Fibroblast of skin of scalp (primary cell): ENCODE data around the gene DPYSL3.
A peak's percentile ranks its signal among the peaks of the same experiment; 100 is the strongest.

ENCODE experiments used
- DNase-seq: peaks from one replicate; pipeline ENCODE4 v3.0.0-alpha.2; 2013

The DPYSL3 gene

GRCh38 chr5:147512659-147513379, 3.0 kb upstream of the DPYSL3 start:
- no peak for DNase-seq

GRCh38 chr5:147510885-147511284, 1.0 kb upstream of the DPYSL3 start:
- DNase-seq = no peak

- DNase-seq = peak; percentile 29
These were observed 693 bp downstream of the DPYSL3 start for GRCh38 chr5:147509041-147509709.

- no peak for DNase-seq
These were observed 1.2 kb downstream of the DPYSL3 start for GRCh38 chr5:147508711-147509040.

- peak; percentile 54 for DNase-seq
These were observed 2.3 kb downstream of the DPYSL3 start for GRCh38 chr5:147507480-147508126.

GRCh38 chr5:147504535-147504934, 5.3 kb downstream of the DPYSL3 start:
- no peak for DNase-seq

GRCh38 chr5:147504011-147504410, 5.9 kb downstream of the DPYSL3 start:
- peak; percentile 90 for DNase-seq

GRCh38 chr5:147490989-147491388, 18.9 kb downstream of the DPYSL3 start:
- DNase-seq = no peak

GRCh38 chr5:147487031-147487750, 22.7 kb downstream of the DPYSL3 start:
- no peak for DNase-seq

GRCh38 chr5:147485814-147486213, 24.1 kb downstream of the DPYSL3 start:
- DNase-seq = no peak

- DNase-seq = peak; percentile 72
These were observed 24.8 kb downstream of the DPYSL3 start for GRCh38 chr5:147485046-147485445.

- DNase-seq = peak; percentile 27
These were observed 25.2 kb downstream of the DPYSL3 start for GRCh38 chr5:147484708-147485020.

- peak; percentile 99 for DNase-seq
These were observed 25.7 kb downstream of the DPYSL3 start for GRCh38 chr5:147483961-147484707.

GRCh38 chr5:147483188-147483790, 26.6 kb downstream of the DPYSL3 start:
- DNase-seq = no peak

- no peak for DNase-seq
These were observed 27.1 kb downstream of the DPYSL3 start for GRCh38 chr5:147482706-147483180.

GRCh38 chr5:147481874-147482705, 27.8 kb downstream of the DPYSL3 start:
- DNase-seq = peak; percentile 80

GRCh38 chr5:147481376-147481775, 28.5 kb downstream of the DPYSL3 start:
- peak; percentile 89 for DNase-seq

GRCh38 chr5:147479949-147480348, 29.9 kb downstream of the DPYSL3 start:
- DNase-seq = peak; percentile 61

GRCh38 chr5:147479444-147479843, 30.4 kb downstream of the DPYSL3 start:
- DNase-seq = peak; percentile 31

- DNase-seq = no peak
These were observed 35.7 kb downstream of the DPYSL3 start for GRCh38 chr5:147474140-147474539.
